ENCODE data around the gene ZSCAN10. TPM values are rescaled to one million over a fixed set of nuclear protein-coding genes. Genes with fewer than 3 reads are reported as not detected.

ZSCAN10 gene
- total and polyA plus RNA-seq, 2 of the 13 experiments (the other 11 are each of a cell fraction or from before 2014, with no cell fraction given): not detected

DNA sequence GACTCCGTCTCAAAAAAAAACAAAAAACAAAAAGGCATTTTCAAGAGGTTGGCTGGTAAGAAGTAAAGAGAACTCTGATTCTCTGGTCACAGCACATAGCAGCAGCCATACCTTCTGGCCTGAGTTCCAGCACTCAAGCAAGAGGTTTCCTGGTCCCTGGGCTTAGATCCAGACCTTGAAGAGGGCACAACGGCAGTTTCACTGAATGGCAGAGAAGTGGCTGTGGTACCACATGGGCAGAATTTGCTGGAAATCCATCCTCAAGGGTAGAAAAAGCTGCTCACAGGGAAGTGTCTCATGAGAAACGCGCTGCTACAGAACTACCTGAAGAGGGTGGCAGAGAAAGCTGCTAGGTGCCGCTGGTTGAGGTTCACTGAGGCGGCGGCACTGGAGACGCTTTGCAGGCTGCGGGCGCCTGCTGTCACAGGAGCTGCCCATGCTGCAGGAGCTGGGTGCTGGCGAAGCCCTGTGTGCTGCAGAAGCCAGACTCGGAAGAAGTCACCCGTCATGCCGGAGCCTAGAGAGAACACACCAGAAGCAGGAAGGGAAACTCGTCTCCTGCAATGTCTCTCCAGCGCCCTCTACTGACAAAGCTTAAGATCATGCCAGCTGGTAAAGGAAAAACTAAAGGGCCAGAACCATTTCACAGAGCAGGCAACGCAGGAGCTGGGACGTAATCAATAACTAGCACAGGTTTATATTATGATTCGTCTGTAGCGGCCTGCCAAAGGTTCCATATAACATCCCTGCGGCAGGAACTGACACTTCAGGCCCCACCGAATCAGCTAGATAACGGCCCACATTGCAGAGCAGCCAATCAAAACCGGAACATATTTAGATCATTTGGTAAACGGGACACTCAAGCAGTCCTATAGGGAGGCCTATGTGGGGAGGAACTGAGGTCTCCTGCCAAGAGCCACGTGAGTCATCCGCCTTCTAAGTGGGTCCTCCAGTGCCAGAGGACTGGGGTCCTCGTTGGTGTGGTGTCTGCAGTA lies 30.3 kb upstream of the ZSCAN10 start (continued):
- TF ChIP-seq, protein P1, sequence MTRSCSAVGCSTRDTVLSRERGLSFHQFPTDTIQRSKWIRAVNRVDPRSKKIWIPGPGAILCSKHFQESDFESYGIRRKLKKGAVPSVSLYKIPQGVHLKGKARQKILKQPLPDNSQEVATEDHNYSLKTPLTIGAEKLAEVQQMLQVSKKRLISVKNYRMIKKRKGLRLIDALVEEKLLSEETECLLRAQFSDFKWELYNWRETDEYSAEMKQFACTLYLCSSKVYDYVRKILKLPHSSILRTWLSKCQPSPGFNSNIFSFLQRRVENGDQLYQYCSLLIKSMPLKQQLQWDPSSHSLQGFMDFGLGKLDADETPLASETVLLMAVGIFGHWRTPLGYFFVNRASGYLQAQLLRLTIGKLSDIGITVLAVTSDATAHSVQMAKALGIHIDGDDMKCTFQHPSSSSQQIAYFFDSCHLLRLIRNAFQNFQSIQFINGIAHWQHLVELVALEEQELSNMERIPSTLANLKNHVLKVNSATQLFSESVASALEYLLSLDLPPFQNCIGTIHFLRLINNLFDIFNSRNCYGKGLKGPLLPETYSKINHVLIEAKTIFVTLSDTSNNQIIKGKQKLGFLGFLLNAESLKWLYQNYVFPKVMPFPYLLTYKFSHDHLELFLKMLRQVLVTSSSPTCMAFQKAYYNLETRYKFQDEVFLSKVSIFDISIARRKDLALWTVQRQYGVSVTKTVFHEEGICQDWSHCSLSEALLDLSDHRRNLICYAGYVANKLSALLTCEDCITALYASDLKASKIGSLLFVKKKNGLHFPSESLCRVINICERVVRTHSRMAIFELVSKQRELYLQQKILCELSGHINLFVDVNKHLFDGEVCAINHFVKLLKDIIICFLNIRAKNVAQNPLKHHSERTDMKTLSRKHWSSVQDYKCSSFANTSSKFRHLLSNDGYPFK (CRISPR knock-in tag; IDR thresholded peaks at IDR 0.05; ENCODE audit: borderline replicate concordance): peak; percentile 23; the same call in 1 of the 2 replicates
- TF ChIP-seq, protein P2, sequence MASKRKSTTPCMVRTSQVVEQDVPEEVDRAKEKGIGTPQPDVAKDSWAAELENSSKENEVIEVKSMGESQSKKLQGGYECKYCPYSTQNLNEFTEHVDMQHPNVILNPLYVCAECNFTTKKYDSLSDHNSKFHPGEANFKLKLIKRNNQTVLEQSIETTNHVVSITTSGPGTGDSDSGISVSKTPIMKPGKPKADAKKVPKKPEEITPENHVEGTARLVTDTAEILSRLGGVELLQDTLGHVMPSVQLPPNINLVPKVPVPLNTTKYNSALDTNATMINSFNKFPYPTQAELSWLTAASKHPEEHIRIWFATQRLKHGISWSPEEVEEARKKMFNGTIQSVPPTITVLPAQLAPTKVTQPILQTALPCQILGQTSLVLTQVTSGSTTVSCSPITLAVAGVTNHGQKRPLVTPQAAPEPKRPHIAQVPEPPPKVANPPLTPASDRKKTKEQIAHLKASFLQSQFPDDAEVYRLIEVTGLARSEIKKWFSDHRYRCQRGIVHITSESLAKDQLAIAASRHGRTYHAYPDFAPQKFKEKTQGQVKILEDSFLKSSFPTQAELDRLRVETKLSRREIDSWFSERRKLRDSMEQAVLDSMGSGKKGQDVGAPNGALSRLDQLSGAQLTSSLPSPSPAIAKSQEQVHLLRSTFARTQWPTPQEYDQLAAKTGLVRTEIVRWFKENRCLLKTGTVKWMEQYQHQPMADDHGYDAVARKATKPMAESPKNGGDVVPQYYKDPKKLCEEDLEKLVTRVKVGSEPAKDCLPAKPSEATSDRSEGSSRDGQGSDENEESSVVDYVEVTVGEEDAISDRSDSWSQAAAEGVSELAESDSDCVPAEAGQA (IDR thresholded peaks at IDR 0.05; ENCODE audit: low read depth): no peak
- TF ChIP-seq, protein P2 (CRISPR knock-in tag; IDR thresholded peaks at IDR 0.05; ENCODE audit: borderline replicate concordance): no peak
- TF ChIP-seq NONO (IDR thresholded peaks at IDR 0.05): no peak
- TF ChIP-seq NONO (CRISPR knock-in tag; conservative IDR thresholded peaks at IDR 0.05): 0 out of 2 replicates have a peak, but pooled peaks have one; percentile 42
- peak; percentile 51 for TF ChIP-seq XRCC5 (optimal IDR thresholded peaks at IDR 0.05; ENCODE audit: low read length)
- 0 out of 2 replicates have a peak, but pooled peaks have one; percentile 43 for TF ChIP-seq ZNF761 (CRISPR knock-in tag; conservative IDR thresholded peaks at IDR 0.05)
- TF ChIP-seq ZMYM4 (CRISPR knock-in tag; IDR thresholded peaks at IDR 0.05): 0 out of 2 replicates have a peak, but pooled peaks have one; percentile 12
- no peak for TF ChIP-seq ZIK1 (CRISPR knock-in tag; IDR thresholded peaks at IDR 0.05; ENCODE audit: borderline replicate concordance, low read depth)
- TF ChIP-seq MBD4 (IDR thresholded peaks at IDR 0.05; ENCODE audit: borderline replicate concordance, low read length): peak; percentile 56; the same call in 1 of the 2 replicates
- TF ChIP-seq, protein P3, sequence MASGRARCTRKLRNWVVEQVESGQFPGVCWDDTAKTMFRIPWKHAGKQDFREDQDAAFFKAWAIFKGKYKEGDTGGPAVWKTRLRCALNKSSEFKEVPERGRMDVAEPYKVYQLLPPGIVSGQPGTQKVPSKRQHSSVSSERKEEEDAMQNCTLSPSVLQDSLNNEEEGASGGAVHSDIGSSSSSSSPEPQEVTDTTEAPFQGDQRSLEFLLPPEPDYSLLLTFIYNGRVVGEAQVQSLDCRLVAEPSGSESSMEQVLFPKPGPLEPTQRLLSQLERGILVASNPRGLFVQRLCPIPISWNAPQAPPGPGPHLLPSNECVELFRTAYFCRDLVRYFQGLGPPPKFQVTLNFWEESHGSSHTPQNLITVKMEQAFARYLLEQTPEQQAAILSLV (CRISPR knock-in tag; IDR thresholded peaks at IDR 0.05; ENCODE audit: borderline replicate concordance): no peak
- TF ChIP-seq, protein P4, sequence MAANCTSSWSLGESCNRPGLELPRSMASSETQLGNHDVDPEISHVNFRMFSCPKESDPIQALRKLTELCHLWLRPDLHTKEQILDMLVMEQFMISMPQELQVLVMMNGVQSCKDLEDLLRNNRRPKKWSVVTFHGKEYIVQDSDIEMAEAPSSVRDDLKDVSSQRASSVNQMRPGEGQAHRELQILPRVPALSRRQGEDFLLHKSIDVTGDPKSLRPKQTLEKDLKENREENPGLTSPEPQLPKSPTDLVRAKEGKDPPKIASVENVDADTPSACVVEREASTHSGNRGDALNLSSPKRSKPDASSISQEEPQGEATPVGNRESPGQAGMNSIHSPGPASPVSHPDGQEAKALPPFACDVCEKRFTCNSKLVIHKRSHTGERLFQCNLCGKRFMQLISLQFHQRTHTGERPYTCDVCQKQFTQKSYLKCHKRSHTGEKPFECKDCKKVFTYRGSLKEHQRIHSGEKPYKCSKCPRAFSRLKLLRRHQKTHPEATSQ (CRISPR knock-in tag; IDR thresholded peaks at IDR 0.05; ENCODE audit: borderline replicate concordance): no peak
- no peak for TF ChIP-seq BORCS8-MEF2B (CRISPR knock-in tag; IDR thresholded peaks at IDR 0.05)
- TF ChIP-seq, protein P5, sequence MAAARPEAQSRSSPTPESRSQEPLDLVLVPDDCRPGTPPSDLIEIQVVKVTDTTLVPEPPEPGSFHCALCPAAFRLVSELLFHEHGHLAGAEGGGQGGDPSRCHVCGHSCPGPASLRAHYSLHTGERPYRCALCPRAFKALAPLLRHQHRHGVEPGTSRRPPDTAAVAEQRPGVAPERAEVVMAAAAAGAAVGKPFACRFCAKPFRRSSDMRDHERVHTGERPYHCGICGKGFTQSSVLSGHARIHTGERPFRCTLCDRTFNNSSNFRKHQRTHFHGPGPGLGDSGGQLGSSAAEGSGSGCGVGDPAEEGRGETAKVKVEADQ (CRISPR knock-in tag; IDR thresholded peaks at IDR 0.05; ENCODE audit: borderline replicate concordance): no peak
- TF ChIP-seq ZNF143 (CRISPR knock-in tag; IDR thresholded peaks at IDR 0.05): no peak
